Right lobe of liver (tissue), 4 donors: ENCODE results near the gene USP40.

Experiments used
- CTCF ChIP-seq, 4 donors: fragments of 200-600 bp in 3 of 4; fragments of 450-650 bp in 1 of 4; IDR thresholded peaks; one replicate each; pipeline versions ENCODE4 v1.5.1 to v1.8.0; 2016 to 2022; ENCODE audit warnings: antibody characterized with exemption in 4 of 4, mild to moderate bottlenecking in 2 of 4
- POLR2A ChIP-seq: fragments of 450-650 bp; IDR thresholded peaks from one replicate; pipeline ENCODE4 v1.6.1; 2017; ENCODE audit warnings: antibody characterized with exemption, mild to moderate bottlenecking
- donor health status: DM: no; HTN: no; CAD: no.
- donor health status: DM: no; HTN: no; CAD: no.
- donor health status: DM: no; HTN: yes; CAD: no.

GRCh38 chr2:233458826-233459225, 107.8 kb downstream of the USP40 start:
- TF ChIP-seq POLR2A (no peak), CTCF (IDR thresholded peaks at IDR 0.05) (no peak)
